H1 (cell line): ENCODE data around the gene PRXL2A. TPM values are rescaled to one million over a fixed set of nuclear protein-coding genes. Genes with fewer than 3 reads are reported as not detected.

ENCODE experiments used
- CHD7 ChIP-seq: fragments of 300-600 bp; sonication (generic); IDR thresholded peaks from 2 replicates; pipeline ENCODE4 v1.7.1; 2012; ENCODE audit warnings: low read length, moderate library complexity, mild to moderate bottlenecking, inconsistent platforms; ENCODE audit not compliant: insufficient replicate concordance
- CTCF ChIP-seq, 3 experiments: IDR thresholded peaks; 1 replicate in 2 of 3; 2 replicates in 1 of 3; pipeline versions ENCODE4 v1.5.1 to v1.6.1; 2011; ENCODE audit warnings: low read length in 3 of 3, mild to moderate bottlenecking in 3 of 3, inconsistent platforms in 2 of 3, low read depth in 1 of 3, moderate library complexity in 1 of 3; ENCODE audit not compliant: insufficient read depth in 1 of 3; ENCODE audit errors: control extremely low read depth in 1 of 3
- FOSL1 ChIP-seq: IDR thresholded peaks from 2 replicates; pipeline ENCODE4 v1.6.1; 2011; ENCODE audit warnings: mild to moderate bottlenecking, low read depth, low read length, moderate library complexity; ENCODE audit not compliant: insufficient read depth
- JUND ChIP-seq: IDR thresholded peaks from 2 replicates; pipeline ENCODE4 v1.6.1; 2011; ENCODE audit warnings: mild to moderate bottlenecking, improper control_type of control experiment, low read length
- KDM4A ChIP-seq: IDR thresholded peaks from one replicate; pipeline ENCODE4 v1.7.1; 2012; ENCODE audit warnings: low read depth, mild to moderate bottlenecking, moderate library complexity, low read length, inconsistent platforms; ENCODE audit not compliant: severe bottlenecking
- RAD21 ChIP-seq, 2 experiments: IDR thresholded peaks in 1 of 2; conservative IDR thresholded peaks in 1 of 2; 2 replicates each; pipeline ENCODE4 v1.6.1; 2011; ENCODE audit warnings: low read depth in 2 of 2, low read length in 2 of 2, improper control_type of control experiment in 1 of 2, inconsistent platforms in 1 of 2, mild to moderate bottlenecking in 1 of 2, moderate library complexity in 1 of 2
- SP1 ChIP-seq: IDR thresholded peaks from 2 replicates; pipeline ENCODE4 v1.6.1; 2011; ENCODE audit warnings: low read depth, low read length
- TBP ChIP-seq: IDR thresholded peaks from 2 replicates; pipeline ENCODE4 v1.6.1; 2011; ENCODE audit warnings: low read depth, low read length, improper control_type of control experiment
- polyA plus RNA-seq, 7 experiments: library from polyadenylated mRNA; depleted of rRNA in 3 of 7; stranded (reverse) in 5 of 7; unstranded in 2 of 7; fragments of >200 nt in 5 of 7; fragments of 200-250 nt in 2 of 7; gene quantifications; 1 replicate in 5 of 7; 2 replicates in 1 of 7; 4 replicates in 1 of 7; pipeline versions ENCODE4 v1.2.1 to v1.2.3, GENCODE V29; 2011 to 2013; ENCODE audit warnings: missing spikeins in 2 of 7, mixed read lengths in 2 of 7
- total RNA-seq: library from RNA; stranded (reverse); fragmentation: NEBNext Ultra II Directional; extraction: Animal tissue kit (Norgen Biotek cat#: 25700); gene quantifications from 2 replicates; pipeline ENCODE4 v1.2.1, GENCODE V29; 2021

Gene PRXL2A
- total and polyA plus RNA-seq, 2 of the 8 experiments (the other 6 are each of a cell fraction or from before 2014, with no cell fraction given) = 13.4 to 58.3 TPM

- no peak for TF ChIP-seq FOSL1
- no peak for TF ChIP-seq RAD21 (IDR thresholded peaks at IDR 0.05 in 1 of 2, conservative IDR thresholded peaks at IDR 0.05 in 1 of 2; ENCODE audit: low read depth in 2 of 2, low read length in 2 of 2)
- TF ChIP-seq KDM4A = no peak
- no peak for TF ChIP-seq CTCF (IDR thresholded peaks at IDR 0.05; ENCODE audit: control extremely low read depth in 1 of 3, insufficient read depth in 1 of 3, low read depth in 1 of 3, low read length in 3 of 3)
- no peak for TF ChIP-seq JUND
- no peak for TF ChIP-seq CHD7
- TF ChIP-seq TBP = no peak
- TF ChIP-seq SP1 = no peak
Observed at GRCh38 chr10:80480852-80481251, 72.5 kb downstream of the PRXL2A start (continued).
